ENCODE measurements around the gene ADAP1.

GRCh38 chr7:849145-849544, 105.3 kb downstream of the ADAP1 start:
- TF ChIP-seq CTCF (IDR thresholded peaks at IDR 0.05; ENCODE audit: control extremely low read depth in 1 of 3, insufficient read depth in 1 of 3, low read depth in 1 of 3, low read length in 3 of 3) (no peak), HDAC6 (IDR thresholded peaks at IDR 0.05; ENCODE audit: low read depth, low read length) (no peak), FOSL1 (IDR thresholded peaks at IDR 0.05; ENCODE audit: insufficient read depth, low read depth, low read length) (no peak), BACH1 (IDR thresholded peaks at IDR 0.05; ENCODE audit: low read length) (no peak), POLR2A (IDR thresholded peaks at IDR 0.05; ENCODE audit: control extremely low read depth in 1 of 2, low read depth in 2 of 2, low read length in 2 of 2) (no peak), GABPA (IDR thresholded peaks at IDR 0.05; ENCODE audit: borderline replicate concordance, insufficient read depth, low read length) (no peak), EZH2 (IDR thresholded peaks at IDR 0.05; ENCODE audit: low read depth, low read length, severe bottlenecking) (no peak), RFX5 (IDR thresholded peaks at IDR 0.05; ENCODE audit: borderline replicate concordance, low read depth, low read length) (no peak), CEBPB (IDR thresholded peaks at IDR 0.05; ENCODE audit: low read depth, low read length) (no peak), JUN (IDR thresholded peaks at IDR 0.05; ENCODE audit: low read depth, low read length) (no peak), MAFK (IDR thresholded peaks at IDR 0.05; ENCODE audit: low read depth, low read length) (no peak), EP300 (IDR thresholded peaks at IDR 0.05; ENCODE audit: borderline replicate concordance in 1 of 2, low read depth in 2 of 2, low read length in 2 of 2) (no peak)
